ENCODE results near the gene ZNF821.
"Not testable (repeated sequence)": the region's sequence is repeated elsewhere in the genome, so short reads cannot be mapped to it uniquely, and the experiment has no call there.

The ZNF821 gene

GRCh38 chr16:71859762-71860521 is 24.0 kb downstream of the ZNF821 start:
- no peak for DNase-seq (ENCODE audit: low read depth)

- no peak for DNase-seq (ENCODE audit: low read depth)
These were observed 27.9 kb downstream of the ZNF821 start for GRCh38 chr16:71855937-71856662.

GRCh38 chr16:71854369-71854948 is 29.5 kb downstream of the ZNF821 start:
- no peak for DNase-seq (ENCODE audit: low read depth)

GRCh38 chr16:71853413-71853812 is 30.6 kb downstream of the ZNF821 start:
- no peak for DNase-seq (ENCODE audit: low read depth)

- no peak for DNase-seq (ENCODE audit: low read depth)
These were observed 31.4 kb downstream of the ZNF821 start for GRCh38 chr16:71852561-71852960.

GRCh38 chr16:71852158-71852557 is 31.8 kb downstream of the ZNF821 start:
- no peak for DNase-seq (ENCODE audit: low read depth)

GRCh38 chr16:71851746-71852145 is 32.2 kb downstream of the ZNF821 start:
- DNase-seq (ENCODE audit: low read depth): no peak

- no peak for DNase-seq (ENCODE audit: low read depth)
These were observed 35.4 kb downstream of the ZNF821 start for GRCh38 chr16:71848622-71849021.

- no peak for DNase-seq (ENCODE audit: low read depth)
These were observed 36.9 kb downstream of the ZNF821 start for GRCh38 chr16:71847096-71847495.

GRCh38 chr16:71846431-71846830 is 37.6 kb downstream of the ZNF821 start:
- no peak for DNase-seq (ENCODE audit: low read depth)

GRCh38 chr16:71845639-71846430 is 38.1 kb downstream of the ZNF821 start, which contains the start of gene ATXN1L:
ATXN1L (plus strand) TSS chr16:71845976; CDS start chr16:71849741, 3,765 bp downstream.
- peak; percentile 86 for DNase-seq (ENCODE audit: low read depth)

- DNase-seq (ENCODE audit: low read depth): no peak
These were observed 40.4 kb downstream of the ZNF821 start for GRCh38 chr16:71843572-71843971.

GRCh38 chr16:71840052-71840451 is 43.9 kb downstream of the ZNF821 start:
- no peak for DNase-seq (ENCODE audit: low read depth)

GRCh38 chr16:71837150-71837549 is 46.8 kb downstream of the ZNF821 start:
- no peak for DNase-seq (ENCODE audit: low read depth)

GRCh38 chr16:71834291-71834690 is 49.7 kb downstream of the ZNF821 start:
- DNase-seq (ENCODE audit: low read depth): no peak

- DNase-seq (ENCODE audit: low read depth): not testable (repeated sequence)
These were observed 51.9 kb downstream of the ZNF821 start for GRCh38 chr16:71832112-71832511.

GRCh38 chr16:71831698-71832097 is 52.3 kb downstream of the ZNF821 start:
- DNase-seq (ENCODE audit: low read depth): not testable (repeated sequence)

- no peak for DNase-seq (ENCODE audit: low read depth)
These were observed 53.6 kb downstream of the ZNF821 start for GRCh38 chr16:71830359-71830758.

- no peak for DNase-seq (ENCODE audit: low read depth)
These were observed 57.4 kb downstream of the ZNF821 start for GRCh38 chr16:71826533-71827017.

GRCh38 chr16:71817155-71817500 is 66.9 kb downstream of the ZNF821 start:
- DNase-seq (ENCODE audit: low read depth): not testable (repeated sequence)

- no peak for DNase-seq (ENCODE audit: low read depth)
These were observed 72.7 kb downstream of the ZNF821 start for GRCh38 chr16:71811261-71811803.

GRCh38 chr16:71810155-71810530 is 73.8 kb downstream of the ZNF821 start:
- not testable (repeated sequence) for DNase-seq (ENCODE audit: low read depth)
